Prostate gland (tissue), 2 donors: Measurements from ENCODE around the gene OR51I2. TPM values are rescaled to one million over a fixed set of nuclear protein-coding genes. Genes with fewer than 3 reads are reported as not detected.
A peak's percentile ranks its signal among the peaks of the same experiment; 100 is the strongest.

ENCODE experiments used
- DNase-seq: peaks from one replicate; pipeline ENCODE4 v3.0.0-alpha.2; 2019; ENCODE audit warnings: low spot score
- H3K27ac ChIP-seq, 2 donors: fragments of 200-600 bp; sonication (generic); 2 replicates each; pipeline ENCODE4 v1.5.1; 2017 to 2019
- H3K27me3 ChIP-seq: fragments of 200-600 bp; sonication (generic); replicated peaks from 2 replicates; pipeline ENCODE4 v1.5.1; 2019; ENCODE audit not compliant: insufficient read depth
- H3K36me3 ChIP-seq, 2 donors: fragments of 200-600 bp; sonication (generic); 1 replicate in 1 of 2; 2 replicates in 1 of 2; pipeline versions ENCODE4 v1.5.1 to v1.8.1; 2017 to 2019
- H3K4me1 ChIP-seq: fragments of 200-600 bp; sonication (generic); replicated peaks from 2 replicates; pipeline ENCODE4 v1.5.1; 2019
- H3K4me3 ChIP-seq, 2 donors: fragments of 200-600 bp; sonication (generic); 2 replicates each; pipeline ENCODE4 v1.5.1; 2017 to 2019
- H3K9me3 ChIP-seq: fragments of 200-600 bp; sonication (generic); 2 replicates; pipeline ENCODE4 v1.5.1; 2017
- CTCF ChIP-seq, 4 experiments: fragments of 200-600 bp in 2 of 4; fragments of 450-650 bp in 2 of 4; sonication (generic) in 2 of 4; IDR thresholded peaks; 1 replicate in 3 of 4; 2 replicates in 1 of 4; pipeline ENCODE4 v1.5.1; 2016 to 2019; ENCODE audit warnings: antibody characterized with exemption in 4 of 4, mild to moderate bottlenecking in 2 of 4, moderate library complexity in 2 of 4
- POLR2A ChIP-seq: fragments of 450-650 bp; IDR thresholded peaks from one replicate; pipeline ENCODE4 v1.6.1; 2016; ENCODE audit warnings: antibody characterized with exemption, mild to moderate bottlenecking
- POLR2AphosphoS5 ChIP-seq: sonication (generic); formaldehyde crosslinking; IDR thresholded peaks from one replicate; pipeline ENCODE4 v1.6.1; 2017; ENCODE audit warnings: antibody characterized with exemption
- WGBS: methylation state at CpG from one replicate; pipeline ENCODE4 v1.1.5; 2018; 5-methylcytosine and 5-hydroxymethylcytosine counted together
- intact Hi-C: fragments of 100-400 bp; cut with DNase I; formaldehyde crosslinking; loops from one replicate; pipeline ENCODE4 v1.14.2; 2022
- total RNA-seq, 2 donors: library from RNA; depleted of rRNA; stranded (reverse); fragments of >200 nt; gene quantifications; one replicate each; pipeline ENCODE4 v1.1.0, GENCODE V29; 2016

Gene OR51I2
- total RNA-seq, 2 donors from 2014 or later = not detected

DNA sequence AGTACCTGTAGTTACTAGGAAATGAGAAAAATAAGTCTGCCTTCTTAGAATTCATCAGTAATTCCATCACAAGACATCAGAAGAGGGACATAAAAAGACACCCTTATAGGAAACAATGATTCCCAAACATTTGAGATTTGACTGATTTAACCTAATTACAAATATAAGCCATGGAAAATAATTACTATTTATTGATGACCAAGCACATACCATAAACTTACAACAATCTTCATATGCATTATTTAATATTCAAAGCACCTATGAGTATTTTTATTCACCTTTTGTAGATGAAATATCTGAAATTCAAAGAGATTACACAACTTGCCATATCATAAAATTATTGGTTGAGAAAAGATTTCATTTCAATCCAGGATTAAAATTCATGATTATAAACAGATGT is 24.8 kb downstream of the OR51I2 start:
- H3K27ac ChIP-seq = no peak overlapping the region
- no peak overlapping the region for H3K4me3 ChIP-seq
- H3K9me3 ChIP-seq = no peaks in the 10 kb centered on the region
- no peak for TF ChIP-seq POLR2A
- no peak for TF ChIP-seq CTCF (IDR thresholded peaks at IDR 0.05)
- TF ChIP-seq POLR2AphosphoS5 = no peak
- intact Hi-C loops = loop anchor here (5.0 kb wide), 1 partner anchor 333 kb away; the partner anchor contains the start of gene OR52N2
- no peaks in the 10 kb centered on the region for H3K36me3 ChIP-seq
- no peaks in the 10 kb centered on the region for H3K4me1 ChIP-seq
- no peak for DNase-seq
- H3K27me3 ChIP-seq = no peaks in the 10 kb centered on the region

DNA sequence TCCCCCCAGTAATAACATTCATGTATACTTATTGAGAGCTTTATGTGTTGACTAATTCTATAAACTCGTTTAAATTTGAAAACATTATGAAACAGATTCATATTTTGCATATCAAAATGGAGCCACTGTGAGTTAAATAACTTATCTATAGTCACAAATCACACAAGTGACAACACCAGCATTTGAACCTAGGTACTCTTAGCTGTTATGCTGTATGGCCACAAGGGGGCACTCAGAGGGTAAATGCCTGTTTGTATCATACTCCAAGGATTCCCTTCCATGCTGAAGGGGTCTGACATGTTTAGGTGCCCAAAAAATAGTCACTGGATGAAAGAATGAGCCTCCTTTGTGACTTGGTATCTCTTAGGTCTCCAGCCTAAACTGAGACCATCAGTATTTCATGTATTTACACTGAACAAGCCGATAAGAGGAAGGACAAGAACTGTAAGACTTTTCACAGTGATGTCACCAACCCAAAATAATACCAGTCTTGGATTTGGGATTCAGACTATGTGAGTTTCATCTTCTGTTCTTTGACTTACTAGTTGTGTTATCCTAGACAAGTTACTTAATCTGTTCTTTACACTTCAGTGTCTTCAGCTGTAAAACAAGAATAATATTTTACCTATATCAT is 27.2 kb downstream of the OR51I2 start:
- H3K4me3 ChIP-seq = no peak overlapping the region
- TF ChIP-seq POLR2AphosphoS5 (no peak), CTCF (IDR thresholded peaks at IDR 0.05) (peak; percentile 17 to 62 (median 60)), POLR2A (no peak)
- no peaks in the 10 kb centered on the region for H3K27me3 ChIP-seq
- no peaks in the 10 kb centered on the region for H3K9me3 ChIP-seq
- no peaks in the 10 kb centered on the region for H3K36me3 ChIP-seq
- no peaks in the 10 kb centered on the region for H3K4me1 ChIP-seq
- H3K27ac ChIP-seq = no peak overlapping the region
- WGBS = 42% methylated on average over 2 of the region's 2 CpGs
- peak; percentile 13 for DNase-seq
- intact Hi-C loops = no loop called here

DNA sequence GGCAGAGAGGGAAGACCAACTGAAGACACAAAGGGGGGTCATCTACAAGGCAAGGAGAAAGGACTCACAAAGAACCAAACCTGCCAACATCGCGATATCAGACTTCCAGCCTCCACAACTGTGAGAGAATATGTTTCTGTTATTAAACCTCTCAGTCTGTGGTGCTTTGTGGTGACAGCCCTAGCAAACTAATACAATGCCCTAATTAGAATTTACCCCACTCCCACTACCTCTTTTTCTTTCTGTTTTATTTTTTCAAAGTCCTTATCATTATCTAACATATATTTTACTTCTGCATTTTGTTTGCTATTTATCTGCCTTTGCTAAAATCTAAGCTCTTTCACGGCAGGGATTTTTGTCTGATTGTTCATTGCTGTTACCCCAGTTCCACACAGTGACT is 36.9 kb downstream of the OR51I2 start:
- DNase-seq = no peak
- H3K4me3 ChIP-seq = no peak overlapping the region
- no peak overlapping the region for H3K27ac ChIP-seq
- no peaks in the 10 kb centered on the region for H3K27me3 ChIP-seq
- no peak for TF ChIP-seq POLR2AphosphoS5
- TF ChIP-seq POLR2A = no peak
- TF ChIP-seq CTCF (IDR thresholded peaks at IDR 0.05) = no peak
- WGBS = 93% methylated on average over 3 of the region's 3 CpGs
- intact Hi-C loops = no loop called here
- no peaks in the 10 kb centered on the region for H3K36me3 ChIP-seq
- no peaks in the 10 kb centered on the region for H3K9me3 ChIP-seq
- H3K4me1 ChIP-seq = no peaks in the 10 kb centered on the region

GRCh38 chr11:5486421-5486820 is 37.3 kb downstream of the OR51I2 start:
- Histone ChIP-seq H3K36me3 (no peaks in the 10 kb centered on the region), H3K4me1 (no peaks in the 10 kb centered on the region), H3K9me3 (no peaks in the 10 kb centered on the region), H3K27ac (no peak overlapping the region), H3K4me3 (no peak overlapping the region), H3K27me3 (no peaks in the 10 kb centered on the region)
- WGBS = 66% methylated on average over 3 of the region's 3 CpGs
- intact Hi-C loops = no loop called here
- no peak for DNase-seq
- TF ChIP-seq CTCF (IDR thresholded peaks at IDR 0.05) (no peak), POLR2A (no peak), POLR2AphosphoS5 (no peak)

DNA sequence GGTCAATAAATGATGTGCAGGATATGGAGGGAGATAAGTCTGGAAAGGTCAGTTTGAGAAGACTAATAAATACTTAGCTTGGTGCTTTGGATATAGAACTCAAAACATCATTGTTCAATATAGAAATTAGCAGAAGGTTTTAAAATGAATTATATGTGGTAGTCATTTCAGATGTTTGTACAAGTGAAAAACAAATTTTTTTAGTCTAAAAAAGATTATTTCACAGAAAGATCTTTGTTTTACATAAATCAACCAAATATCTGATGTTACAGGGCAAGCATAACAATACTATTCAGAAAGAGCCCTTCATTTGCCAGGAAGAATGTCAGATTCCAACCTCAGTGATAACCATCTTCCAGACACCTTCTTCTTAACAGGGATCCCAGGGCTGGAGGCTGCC is 39.3 kb downstream of the OR51I2 start, which contains the start of gene OR52D1:
OR52D1 (plus strand) TSS at position 301 of the 400 bp plus-strand sequence; CDS start at position 323, 22 bp downstream.
- no peaks in the 10 kb centered on the region for H3K27me3 ChIP-seq
- DNase-seq = no peak
- TF ChIP-seq POLR2AphosphoS5 = no peak
- TF ChIP-seq CTCF (IDR thresholded peaks at IDR 0.05) = no peak
- TF ChIP-seq POLR2A = no peak
- no peak within 1 kb of the TSS for H3K27ac ChIP-seq
- H3K4me3 ChIP-seq = no peak within 1 kb of the TSS
- intact Hi-C loops = no loop called here
- no peaks in the 10 kb centered on the region for H3K9me3 ChIP-seq
- no peaks in the 10 kb centered on the region for H3K4me1 ChIP-seq
- no peaks in the 10 kb centered on the region for H3K36me3 ChIP-seq
